HCEC 1CT (cell line): Measurements from ENCODE around the gene MAN2A1.

Experiments
- DNase-seq: peaks from one replicate; pipeline ENCODE4 v3.0.0-alpha.2; 2017

The MAN2A1 gene

GRCh38 chr5:109682383-109682782 lies 7.3 kb upstream of the MAN2A1 start:
- DNase-seq, result no peak

GRCh38 chr5:109685916-109686315 lies 3.8 kb upstream of the MAN2A1 start:
- DNase-seq, result no peak

- no peak for DNase-seq
Measured at GRCh38 chr5:109688630-109688969, 1.1 kb upstream of the MAN2A1 start.

- DNase-seq, result peak; percentile 91
Measured at GRCh38 chr5:109688970-109689739, 572 bp upstream of the MAN2A1 start.

- DNase-seq, result peak; percentile 34
Measured at GRCh38 chr5:109690242-109690974, 681 bp downstream of the MAN2A1 start.

- peak; percentile 92 for DNase-seq
Measured at GRCh38 chr5:109690975-109691574, 1.3 kb downstream of the MAN2A1 start.

GRCh38 chr5:109691996-109692395 lies 2.3 kb downstream of the MAN2A1 start:
- DNase-seq, result peak; percentile 71

- no peak for DNase-seq
Measured at GRCh38 chr5:109692852-109693251, 3.1 kb downstream of the MAN2A1 start.

- peak; percentile 71 for DNase-seq
Measured at GRCh38 chr5:109693535-109694400, 4.0 kb downstream of the MAN2A1 start.

GRCh38 chr5:109694451-109694891 lies 4.7 kb downstream of the MAN2A1 start:
- peak; percentile 69 for DNase-seq

- no peak for DNase-seq
Measured at GRCh38 chr5:109695005-109695926, 5.5 kb downstream of the MAN2A1 start.

GRCh38 chr5:109697339-109697738 lies 7.6 kb downstream of the MAN2A1 start:
- DNase-seq, result peak; percentile 43

- no peak for DNase-seq
Measured at GRCh38 chr5:109700516-109701153, 10.9 kb downstream of the MAN2A1 start.

- DNase-seq, result peak; percentile 17
Measured at GRCh38 chr5:109701252-109701651, 11.5 kb downstream of the MAN2A1 start.

GRCh38 chr5:109701792-109702191 lies 12.1 kb downstream of the MAN2A1 start:
- DNase-seq, result no peak

GRCh38 chr5:109703166-109703565 lies 13.4 kb downstream of the MAN2A1 start:
- DNase-seq, result no peak

- DNase-seq, result no peak
Measured at GRCh38 chr5:109703829-109704228, 14.1 kb downstream of the MAN2A1 start.

- no peak for DNase-seq
Measured at GRCh38 chr5:109704282-109704952, 14.7 kb downstream of the MAN2A1 start.

- DNase-seq, result no peak
Measured at GRCh38 chr5:109705596-109705995, 15.9 kb downstream of the MAN2A1 start.

- no peak for DNase-seq
Measured at GRCh38 chr5:109706095-109706494, 16.4 kb downstream of the MAN2A1 start.

- DNase-seq, result no peak
Measured at GRCh38 chr5:109707531-109707930, 17.8 kb downstream of the MAN2A1 start.
